H1 (cell line): ENCODE data around the gene CYSRT1. TPM values are rescaled to one million over a fixed set of nuclear protein-coding genes. Genes with fewer than 3 reads are reported as not detected.
A peak's percentile ranks its signal among the peaks of the same experiment; 100 is the strongest.

Experiments used
- CTCF ChIA-PET: fragments of 300-600 bp; sonication (Branson Sonifier 250); formaldehyde crosslinking; loops from one replicate; lab custom pipeline; 2021; ENCODE audit not compliant: partially characterized antibody; lab: Charles Lee
- POLR2A ChIA-PET: fragments of 300-600 bp; sonication (Branson Sonifier 250); formaldehyde crosslinking; loops from one replicate; lab custom pipeline; 2021; ENCODE audit warnings: inconsistent platforms; ENCODE audit not compliant: partially characterized antibody; lab: Charles Lee
- DNase-seq, 2 experiments: peaks; one replicate each; pipeline versions ENCODE4 v3.0.0 to v3.0.0-alpha.2; 2010 to 2022; ENCODE audit warnings: low spot score in 2 of 2, low read depth in 1 of 2, mixed read lengths in 1 of 2
- FAIRE-seq: peaks from 2 replicates; lab custom pipeline; 2011; peaks lifted over from hg19 to GRCh38; lab: Jason Lieb, UNC
- H2AFZ ChIP-seq: 2 replicates; pipeline ENCODE4 v1.8.1; 2012; ENCODE audit warnings: low read length, inconsistent platforms
- H2AK5ac ChIP-seq: 2 replicates; pipeline ENCODE4 v1.6.1; 2013; ENCODE audit warnings: low read depth, low read length
- H2BK120ac ChIP-seq: replicated peaks from 2 replicates; pipeline ENCODE3; 2013; ENCODE audit warnings: low read depth, low read length, inconsistent platforms
- H2BK12ac ChIP-seq: 2 replicates; pipeline ENCODE4 v1.6.1; 2013; ENCODE audit warnings: low read depth, low read length
- H2BK15ac ChIP-seq: 2 replicates; pipeline ENCODE4 v1.6.1; 2013; ENCODE audit warnings: low read length
- H2BK20ac ChIP-seq: 2 replicates; pipeline ENCODE4 v1.6.1; 2013; ENCODE audit warnings: low read length
- H2BK5ac ChIP-seq: 2 replicates; pipeline ENCODE4 v1.6.1; 2013; ENCODE audit warnings: low read depth, low read length
- H3K14ac ChIP-seq: 2 replicates; pipeline ENCODE4 v1.6.1; 2013; ENCODE audit warnings: inconsistent platforms; ENCODE audit not compliant: insufficient read length
- H3K18ac ChIP-seq: 2 replicates; pipeline ENCODE4 v1.6.1; 2013; ENCODE audit warnings: low read length; ENCODE audit errors: extremely low read depth
- H3K23ac ChIP-seq: 2 replicates; pipeline ENCODE4 v1.6.1; 2013; ENCODE audit warnings: inconsistent platforms; ENCODE audit not compliant: insufficient read length
- H3K23me2 ChIP-seq: 2 replicates; pipeline ENCODE4 v1.6.1; 2013; ENCODE audit warnings: low read depth, low read length
- H3K27ac ChIP-seq: 2 replicates; pipeline ENCODE4 v1.6.1; 2011; ENCODE audit warnings: low read depth, low read length, inconsistent platforms
- H3K27me3 ChIP-seq, 4 experiments: replicated peaks in 1 of 4; 1 replicate in 1 of 4; 2 replicates in 3 of 4; pipeline versions ENCODE4 v1.6.1 to v1.8.1; 2011 to 2013; ENCODE audit warnings: low read length in 3 of 4, mild to moderate bottlenecking in 3 of 4, inconsistent platforms in 2 of 4, mixed read lengths in 2 of 4, moderate library complexity in 1 of 4; ENCODE audit not compliant: control insufficient read depth in 3 of 4, insufficient read depth in 3 of 4; ENCODE audit errors: extremely low read depth in 1 of 4
- H3K36me3 ChIP-seq, 4 experiments: 2 replicates each; pipeline versions ENCODE4 v1.6.1 to v1.8.1; 2011 to 2013; ENCODE audit warnings: mild to moderate bottlenecking in 4 of 4, low read length in 3 of 4, moderate library complexity in 2 of 4, control low read depth in 1 of 4, inconsistent platforms in 1 of 4; ENCODE audit not compliant: insufficient read depth in 4 of 4, control insufficient read depth in 2 of 4
- H3K4ac ChIP-seq: replicated peaks from 2 replicates; pipeline ENCODE3; 2013; ENCODE audit warnings: low read length, low read depth, mixed read lengths, inconsistent platforms; ENCODE audit not compliant: insufficient read length
- H3K4me1 ChIP-seq, 4 experiments: replicated peaks in 1 of 4; 1 replicate in 1 of 4; 2 replicates in 3 of 4; pipeline versions ENCODE4 v1.6.1 to v1.8.1; 2011 to 2013; ENCODE audit warnings: low read length in 3 of 4, inconsistent platforms in 2 of 4, mixed read lengths in 1 of 4; ENCODE audit not compliant: insufficient read depth in 4 of 4, control insufficient read depth in 3 of 4
- H3K4me2 ChIP-seq, 2 experiments: 2 replicates each; pipeline versions ENCODE4 v1.6.1 to v1.8.1; 2011 to 2013; ENCODE audit warnings: low read depth in 2 of 2, low read length in 2 of 2, control low read depth in 1 of 2, inconsistent platforms in 1 of 2, mild to moderate bottlenecking in 1 of 2; ENCODE audit not compliant: insufficient read depth in 1 of 2
- H3K4me3 ChIP-seq, 4 experiments: fragments of 200-600, 300-600 bp in 1 of 4; sonication (generic), shearing (Covaris generic), sonication (Bioruptor Twin) in 1 of 4; 2 replicates each; pipeline versions ENCODE4 v1.5.1 to v1.8.1; 2011 to 2016; ENCODE audit warnings: low read length in 4 of 4, low read depth in 3 of 4, control low read depth in 2 of 4, inconsistent platforms in 2 of 4, mild to moderate bottlenecking in 2 of 4, mixed read lengths in 1 of 4, moderate library complexity in 1 of 4; ENCODE audit not compliant: insufficient read depth in 2 of 4; ENCODE audit errors: extremely low read depth in 1 of 4
- H3K56ac ChIP-seq: replicated peaks from 2 replicates; pipeline ENCODE3; 2013; ENCODE audit warnings: low read depth, mild to moderate bottlenecking, mixed read lengths, low read length, inconsistent platforms; ENCODE audit not compliant: insufficient read length
- H3K79me1 ChIP-seq: 2 replicates; pipeline ENCODE4 v1.6.1; 2013; ENCODE audit warnings: low read depth, low read length, control low read depth
- H3K79me2 ChIP-seq, 2 experiments: 2 replicates each; pipeline versions ENCODE4 v1.6.1 to v1.8.1; 2012 to 2013; ENCODE audit warnings: low read length in 2 of 2, mild to moderate bottlenecking in 2 of 2, inconsistent platforms in 1 of 2; ENCODE audit not compliant: insufficient read depth in 2 of 2, control insufficient read depth in 1 of 2
- H3K9ac ChIP-seq, 4 experiments: replicated peaks in 1 of 4; 1 replicate in 1 of 4; 2 replicates in 3 of 4; pipeline versions ENCODE4 v1.6.1 to v1.8.1; 2011 to 2013; ENCODE audit warnings: low read depth in 3 of 4, low read length in 3 of 4, control low read depth in 2 of 4, mild to moderate bottlenecking in 2 of 4, moderate library complexity in 2 of 4, inconsistent platforms in 1 of 4; ENCODE audit errors: extremely low read depth in 1 of 4
- H3K9me3 ChIP-seq, 2 experiments: 2 replicates each; pipeline versions ENCODE4 v1.6.1 to v1.8.1; 2012 to 2013; ENCODE audit warnings: mild to moderate bottlenecking in 2 of 2, moderate library complexity in 2 of 2, control low read depth in 1 of 2, inconsistent platforms in 1 of 2, low read depth in 1 of 2, low read length in 1 of 2, mixed read lengths in 1 of 2; ENCODE audit not compliant: insufficient read depth in 2 of 2
- H4K20me1 ChIP-seq, 2 experiments: replicated peaks in 1 of 2; 2 replicates each; pipeline versions ENCODE3 to v1.8.1; 2011 to 2013; ENCODE audit warnings: inconsistent platforms in 2 of 2, low read length in 2 of 2, mild to moderate bottlenecking in 1 of 2; ENCODE audit not compliant: insufficient read depth in 2 of 2, control insufficient read depth in 1 of 2
- H4K5ac ChIP-seq: 2 replicates; pipeline ENCODE4 v1.6.1; 2013; ENCODE audit warnings: low read length, low read depth, mixed read lengths, inconsistent platforms; ENCODE audit not compliant: insufficient read length
- H4K8ac ChIP-seq: 2 replicates; pipeline ENCODE4 v1.8.0; 2013; ENCODE audit warnings: mild to moderate bottlenecking, moderate library complexity, low read length, inconsistent platforms; ENCODE audit not compliant: insufficient read depth; ENCODE audit errors: extremely low read depth
- H4K91ac ChIP-seq: replicated peaks from 2 replicates; pipeline ENCODE3; 2013; ENCODE audit warnings: low read length, mixed read lengths, inconsistent platforms; ENCODE audit not compliant: insufficient read length
- CBX8 ChIP-seq: fragments of 300-800, 300-1000 bp; sonication (generic); IDR thresholded peaks from 2 replicates; pipeline ENCODE4 v1.7.1; 2016; ENCODE audit warnings: low read depth, low read length, borderline replicate concordance
- NANOG ChIP-seq: IDR thresholded peaks from 2 replicates; pipeline ENCODE4 v1.6.1; 2011; ENCODE audit warnings: low read length, low read depth, mild to moderate bottlenecking, inconsistent platforms; ENCODE audit not compliant: insufficient read depth, poor library complexity, severe bottlenecking
- TAF1 ChIP-seq: IDR thresholded peaks from 2 replicates; pipeline ENCODE4 v1.6.1; 2011; ENCODE audit warnings: mild to moderate bottlenecking, low read depth, low read length
- WGBS, 2 experiments: shearing (Covaris generic) in 1 of 2; methylation state at CpG; one replicate each; pipeline versions ENCODE4 v1.1.6 to v1.1.7; 2013 to 2015; ENCODE audit warnings: low lambda C conversion rate in 2 of 2, mixed read lengths in 2 of 2, inconsistent platforms in 1 of 2, low coverage in 1 of 2, missing lambda C conversion rate in 1 of 2; ENCODE audit not compliant: insufficient replicate concordance in 2 of 2, insufficient coverage in 1 of 2, insufficient read length in 1 of 2; ENCODE audit errors: extremely low coverage in 1 of 2, missing lambda C conversion rate in 1 of 2; 5-methylcytosine and 5-hydroxymethylcytosine counted together
- polyA plus RNA-seq, 7 experiments: library from polyadenylated mRNA; depleted of rRNA in 3 of 7; stranded (reverse) in 5 of 7; unstranded in 2 of 7; fragments of >200 nt in 5 of 7; fragments of 200-250 nt in 2 of 7; gene quantifications; 1 replicate in 5 of 7; 2 replicates in 1 of 7; 4 replicates in 1 of 7; pipeline versions ENCODE4 v1.2.1 to v1.2.3, GENCODE V29; 2011 to 2013; ENCODE audit warnings: missing spikeins in 2 of 7, mixed read lengths in 2 of 7
- total RNA-seq: library from RNA; stranded (reverse); fragmentation: NEBNext Ultra II Directional; extraction: Animal tissue kit (Norgen Biotek cat#: 25700); gene quantifications from 2 replicates; pipeline ENCODE4 v1.2.1, GENCODE V29; 2021

CYSRT1 gene
- total and polyA plus RNA-seq, 2 of the 8 experiments (the other 6 are each of a cell fraction or from before 2014, with no cell fraction given) = 1.0 to 6.5 TPM

- Histone ChIP-seq H3K9ac (no peak overlapping the region), H2BK5ac (no peak overlapping the region)
- TF ChIP-seq NANOG (no peak), TAF1 (no peak), CBX8 (no peak)
- TF ChIP-seq, all 59 proteins: peak for 0
- H3K4ac ChIP-seq = no peak overlapping the region
- H3K79me2 ChIP-seq = peaks cover 0 to 23% of the 10 kb centered on the region in 2 experiments; a peak in 1 of 4 replicates
- H3K14ac ChIP-seq = no peak overlapping the region
- WGBS, 2 experiments = 79% methylated on average over 2 of the region's 2 CpGs; no CpG with 5 or more reads in 1 of the 2 experiments
- H3K23ac ChIP-seq = no peak overlapping the region
- H3K9me3 ChIP-seq = no peaks in the 10 kb centered on the region
- H3K56ac ChIP-seq = no peak overlapping the region
- H3K79me1 ChIP-seq = peaks cover 12% of the 10 kb centered on the region
- no peak overlapping the region for H4K91ac ChIP-seq
- H2AFZ ChIP-seq = no peak overlapping the region
- no peak overlapping the region for H4K5ac ChIP-seq
- POLR2A ChIA-PET = interaction anchor here (0.6 to 11.0 kb wide), 7 partner anchors 9 to 67 kb away, joined by 3 to 107 read pairs (median 3); partner anchors contain the start of genes NDOR1, RNF224, TMEM203 and TUBB4B
- peak overlapping the region; percentile 46; the same call in 1 of the 2 replicates for H4K8ac ChIP-seq
- peaks cover 0 to 4% (median 1%) of the 10 kb centered on the region in 4 experiments; a peak in 2 of 8 replicates for H3K36me3 ChIP-seq
- peaks cover 0 to 25% (median 8%) of the 10 kb centered on the region in 4 experiments; a peak in 6 of 7 replicates for H3K4me1 ChIP-seq
- H2AK5ac ChIP-seq = no peak overlapping the region
- no peak overlapping the region for H2BK12ac ChIP-seq
- FAIRE-seq (no peak), DNase-seq (no peak)
- H2BK120ac ChIP-seq = no peak overlapping the region
- no peak overlapping the region for H3K18ac ChIP-seq
- H3K23me2 ChIP-seq = peaks cover 3% of the 10 kb centered on the region; the same call in 1 of the 2 replicates
- H4K20me1 ChIP-seq = peaks cover 15 to 30% of the 10 kb centered on the region in 2 experiments
- H2BK15ac ChIP-seq = no peak overlapping the region
- H3K4me3 ChIP-seq = no peak overlapping the region
- H2BK20ac ChIP-seq = no peak overlapping the region
- H3K27me3 ChIP-seq = no peaks in the 10 kb centered on the region
- H3K4me2 ChIP-seq = no peak overlapping the region
- CTCF ChIA-PET = interaction anchor here (1.1 to 14.0 kb wide), 5 partner anchors 15 to 62 kb away, joined by 3 to 204 read pairs (median 4); partner anchors contain the start of genes CYSRT1, LRRC26, RNF208 and RNF224
- H3K27ac ChIP-seq = no peak overlapping the region
These were observed 32.1 kb upstream of the CYSRT1 start for GRCh38 chr9:137192859-137193258.
